D341Med (cell line): ENCODE measurements around the gene TMEM179.

Source experiments
- DNase-seq: peaks from one replicate; pipeline ENCODE4 v3.0.0; 2012; ENCODE audit warnings: low spot score

The TMEM179 gene

DNA sequence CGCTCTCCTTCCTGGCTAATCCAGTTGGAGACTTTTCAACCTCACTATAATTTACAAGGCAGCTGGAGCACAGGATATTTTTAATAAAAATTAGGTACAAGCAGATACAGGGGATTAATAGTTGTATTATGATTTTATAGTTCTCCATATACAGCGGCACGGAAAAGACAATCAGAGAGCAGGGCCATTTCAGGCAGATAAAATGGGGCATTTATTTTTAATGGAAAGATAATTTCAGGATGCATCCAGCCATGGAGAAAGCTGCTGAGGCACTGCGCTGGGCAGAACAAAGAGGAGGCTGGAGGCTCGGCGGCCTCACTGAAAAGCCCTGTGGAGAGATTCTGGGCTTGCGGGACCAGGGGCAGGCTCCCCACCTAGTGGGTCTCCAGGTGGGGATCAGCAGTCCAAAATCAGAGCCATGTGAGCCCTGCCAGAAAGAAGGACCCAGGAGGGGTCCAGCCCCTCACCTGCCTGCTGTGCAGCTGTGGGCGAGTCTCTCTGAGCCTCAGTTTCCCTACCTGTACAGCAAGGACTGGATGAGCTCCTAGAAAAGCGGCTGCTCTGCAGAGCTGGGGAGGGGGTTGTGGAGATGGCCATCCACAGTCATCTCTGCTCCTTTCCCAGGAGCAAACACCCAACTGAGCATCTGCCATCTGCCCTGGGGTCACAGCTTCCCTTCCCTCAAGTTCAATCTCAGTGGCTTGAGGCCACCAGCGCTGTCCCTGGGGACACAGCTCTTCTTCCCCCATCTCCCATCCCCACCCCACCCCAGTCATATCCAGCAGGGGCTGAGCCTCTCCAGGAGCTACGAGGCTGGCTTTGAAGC, 48.9 kb downstream of the TMEM179 start:
- DNase-seq, result no peak

DNA sequence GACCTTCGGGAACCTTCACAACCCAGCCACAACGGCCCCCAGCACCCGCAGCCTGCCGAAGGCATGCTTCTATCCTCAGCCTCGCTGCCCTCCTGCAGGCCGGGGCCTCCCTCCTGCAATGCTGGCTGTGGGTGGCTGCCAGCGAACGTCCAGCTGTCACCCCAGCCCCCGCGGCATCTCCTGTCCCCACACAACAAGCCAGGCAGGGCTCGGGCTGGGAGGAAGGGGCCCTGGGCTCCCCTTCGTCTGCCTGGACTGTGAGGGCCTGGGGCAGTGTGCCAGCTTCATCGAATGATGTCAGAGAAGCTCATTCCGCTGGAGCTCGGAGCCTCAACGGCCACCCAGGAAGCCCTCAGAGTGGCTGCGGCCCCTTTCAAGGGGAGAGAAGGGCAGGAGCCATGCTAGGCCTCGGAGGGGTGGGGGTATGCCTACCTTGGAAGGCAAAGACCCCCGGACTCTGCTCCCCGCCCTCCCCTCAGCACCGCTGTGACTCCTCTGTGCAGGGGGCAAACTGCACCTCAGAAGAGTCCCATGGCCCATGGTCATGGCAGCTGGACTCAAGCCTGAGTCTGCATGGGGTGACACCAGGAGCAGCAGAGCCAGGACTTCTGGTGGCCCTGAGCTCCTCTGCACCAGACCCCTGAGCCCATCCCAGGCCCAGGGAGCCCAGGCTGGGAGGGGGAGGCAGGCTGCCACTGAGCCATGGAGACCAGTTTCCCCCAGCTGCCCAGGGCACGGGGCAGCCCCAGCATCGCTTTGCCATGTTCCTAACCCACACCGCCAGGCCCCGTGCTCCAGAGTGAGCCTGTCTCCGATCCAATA, 49.8 kb downstream of the TMEM179 start:
- DNase-seq, result no peak

DNA sequence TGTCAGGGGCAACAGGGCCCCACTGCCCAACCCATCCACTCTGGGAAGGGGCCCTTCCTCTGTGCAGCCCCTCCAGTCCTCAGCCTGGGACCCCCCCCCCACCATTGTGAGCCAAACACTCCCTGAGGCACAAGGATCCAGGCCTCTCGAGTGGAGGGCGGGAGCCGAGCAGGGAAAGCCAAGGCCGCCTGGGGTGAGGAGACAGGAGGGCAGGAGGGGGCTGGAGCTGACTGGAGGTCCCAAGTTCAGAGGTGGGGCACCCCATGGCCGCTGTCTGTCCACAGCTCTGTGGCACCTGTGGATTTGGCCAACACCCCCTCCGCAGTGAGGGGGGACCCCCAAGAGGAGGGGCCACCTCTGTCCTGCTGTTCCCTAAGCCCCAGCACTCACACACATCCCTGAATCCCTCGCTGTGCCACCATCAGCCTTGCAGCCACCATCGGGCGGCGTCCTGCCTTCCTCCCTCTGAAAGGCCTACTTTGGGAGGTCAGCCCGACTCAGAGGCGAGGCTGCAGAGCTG, 50.4 kb downstream of the TMEM179 start:
- DNase-seq, result no peak

DNA sequence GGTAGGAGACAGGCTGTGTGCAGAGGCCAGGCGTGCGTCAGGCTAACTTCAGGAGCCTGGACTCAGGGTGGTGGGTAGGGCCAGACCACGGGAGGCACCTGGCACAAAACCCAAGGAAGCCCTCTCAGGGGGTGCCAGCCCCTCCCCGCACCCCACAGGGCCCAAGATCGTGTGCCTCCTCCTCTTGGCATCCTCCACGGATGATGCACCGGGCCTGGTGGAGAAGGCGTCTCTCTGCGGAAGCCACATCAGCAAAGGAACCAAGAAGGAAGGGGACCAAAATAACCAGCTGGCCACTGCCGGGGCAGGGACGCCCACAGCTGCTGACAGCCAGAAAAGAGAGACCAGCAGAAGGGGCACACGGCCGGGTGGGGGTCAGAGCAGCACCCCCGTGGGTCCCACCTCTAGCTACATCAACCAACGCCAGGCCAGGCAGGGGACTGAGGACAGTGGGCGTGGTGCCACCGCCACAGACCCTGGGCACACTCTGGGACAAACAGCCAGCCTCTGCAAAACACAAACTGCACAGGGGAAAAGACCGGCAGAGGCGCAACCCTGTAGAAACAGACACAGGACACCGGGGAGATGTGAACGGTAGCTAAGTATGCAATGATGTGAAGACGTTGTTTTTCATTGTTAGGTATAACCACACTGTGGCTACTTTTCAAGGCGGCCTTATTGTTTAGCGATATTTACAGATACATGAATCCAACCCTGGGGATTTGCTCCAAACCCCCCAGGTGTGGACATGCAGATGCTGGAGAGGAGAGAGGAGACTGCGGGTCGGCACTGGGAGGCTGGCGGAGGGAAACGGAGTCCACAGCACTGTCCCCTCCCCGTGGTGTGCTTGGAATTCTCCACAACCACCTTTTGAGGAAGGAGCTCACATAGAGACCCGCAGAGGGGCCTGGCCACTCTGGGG, 51.1 kb downstream of the TMEM179 start:
- no peak for DNase-seq

DNA sequence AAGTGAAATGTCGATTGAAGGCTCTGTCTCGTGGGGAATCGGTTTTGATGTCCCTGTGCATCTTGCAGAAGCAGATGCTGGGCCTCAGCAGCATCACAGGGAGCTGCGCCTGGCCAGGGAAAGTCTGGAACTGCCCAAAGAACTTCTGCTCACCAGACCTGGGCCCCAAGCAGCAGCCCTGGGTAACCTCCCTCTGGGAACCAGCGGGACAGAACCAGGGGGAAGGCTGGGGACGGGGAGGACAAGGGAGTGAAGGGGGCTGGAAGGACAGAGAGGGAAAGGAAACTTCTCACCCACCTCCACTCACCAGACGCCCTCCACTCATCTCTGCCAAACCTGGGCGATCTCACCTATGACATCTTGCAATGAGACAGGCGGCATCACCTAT, 51.8 kb downstream of the TMEM179 start:
- no peak for DNase-seq

DNA sequence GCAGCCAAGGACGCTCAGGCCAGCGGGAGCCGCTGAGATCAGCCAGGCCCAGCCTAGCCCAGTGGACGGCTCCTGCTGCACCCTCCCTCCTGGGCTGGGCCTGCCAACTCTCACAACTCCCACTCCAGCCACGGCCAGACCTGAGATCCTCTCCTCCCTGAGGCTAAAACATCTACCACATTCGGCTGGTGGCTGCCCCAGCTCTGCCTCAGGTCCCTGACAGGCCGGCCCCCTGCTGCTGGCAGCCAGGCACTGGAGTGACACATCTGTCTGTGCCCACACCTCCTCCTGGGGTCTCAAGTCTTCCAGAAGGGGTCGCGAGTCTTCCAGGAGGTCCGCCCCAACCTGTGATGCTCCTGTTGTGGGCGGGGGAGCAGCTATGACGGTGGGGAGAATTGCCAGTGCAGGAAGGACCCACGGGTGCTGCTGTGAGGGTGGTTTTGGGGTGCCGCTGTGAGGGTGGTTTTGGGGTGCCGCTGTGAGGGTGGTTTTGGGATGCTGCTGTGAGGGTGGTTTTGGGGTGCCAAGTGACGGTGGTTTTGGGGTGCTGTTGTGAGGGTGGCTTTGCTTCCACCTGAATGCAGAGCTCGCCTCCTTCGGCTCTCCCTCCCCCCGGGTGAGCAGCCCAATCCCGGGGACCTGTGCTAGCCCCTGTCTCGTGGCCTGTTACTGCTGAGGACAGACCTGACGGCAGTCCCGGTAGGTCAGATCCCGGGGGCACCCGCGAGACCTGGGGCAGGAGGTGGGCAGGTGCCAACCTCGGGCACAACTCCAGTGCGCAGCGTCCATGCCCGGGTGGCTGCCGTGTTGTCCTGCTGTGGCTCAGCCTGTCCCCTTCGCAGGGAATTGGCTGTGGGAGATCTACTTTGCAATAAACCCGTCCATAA, 52.5 kb downstream of the TMEM179 start:
- no peak for DNase-seq

DNA sequence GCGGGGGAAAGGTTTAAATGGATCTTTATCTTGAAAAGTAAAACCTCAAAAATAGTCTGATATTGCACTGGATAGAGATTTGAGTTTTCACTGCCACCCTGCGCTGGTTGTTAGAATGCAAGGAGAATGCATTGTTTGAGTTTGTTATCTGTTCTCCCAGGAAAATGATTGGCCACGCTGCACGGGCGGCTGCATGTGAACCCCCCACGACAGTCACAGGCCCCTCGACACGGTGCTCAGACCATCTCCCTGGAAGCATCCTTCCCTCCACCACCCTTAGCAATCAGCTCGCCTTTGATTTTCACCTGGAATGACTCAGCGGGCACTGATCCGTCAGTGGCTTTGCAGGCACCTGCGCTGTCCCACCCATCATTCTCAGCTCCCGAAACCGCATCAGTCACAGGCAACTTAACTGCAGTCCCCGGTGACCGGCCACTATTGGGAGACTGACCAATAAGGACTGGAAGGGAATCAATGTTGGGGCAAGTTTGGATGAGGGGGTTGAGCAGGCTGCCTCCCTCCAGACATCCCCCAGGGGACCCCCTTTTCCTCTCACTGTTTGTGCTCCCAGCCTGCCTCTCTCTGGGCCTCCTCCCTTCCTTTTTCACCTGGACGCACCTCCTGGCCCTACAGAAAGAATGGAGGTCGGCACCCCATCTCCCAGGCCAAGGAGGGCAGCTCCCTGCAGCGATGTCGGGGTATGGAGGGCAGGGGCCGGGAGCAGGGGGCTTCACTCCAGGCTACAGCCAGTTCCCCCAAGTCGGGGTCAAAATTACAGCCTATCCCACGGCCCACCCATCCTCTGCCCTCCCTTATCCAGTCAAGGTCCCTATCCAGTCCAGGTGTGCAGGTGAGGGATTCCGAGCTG, 53.5 kb downstream of the TMEM179 start:
- DNase-seq, result no peak

DNA sequence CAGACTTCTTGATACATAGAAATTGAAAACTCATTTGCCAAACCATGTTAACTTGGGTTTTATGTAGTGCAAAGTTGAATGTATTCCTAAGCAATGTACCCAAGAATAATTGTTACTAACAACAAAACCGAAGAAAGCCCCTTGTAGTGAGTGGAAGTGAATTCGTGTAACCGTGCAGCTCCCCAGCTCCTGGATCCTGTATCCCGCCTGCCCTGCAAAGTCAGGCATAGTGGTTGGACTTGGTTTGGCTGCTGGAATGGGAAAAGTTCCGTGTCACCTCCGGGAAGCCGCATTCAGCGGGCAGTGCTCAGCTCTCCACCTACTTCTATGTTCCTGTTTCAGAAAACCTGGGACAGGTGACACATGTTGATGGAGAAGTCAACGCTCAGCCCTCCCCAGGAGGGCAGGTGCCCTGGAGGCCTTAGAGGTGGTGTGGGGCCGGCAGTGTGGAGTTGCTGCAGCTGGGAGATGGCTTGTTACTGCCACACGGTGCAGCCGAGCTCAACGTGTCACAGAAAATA, 54.2 kb downstream of the TMEM179 start:
- peak; percentile 22 for DNase-seq

DNA sequence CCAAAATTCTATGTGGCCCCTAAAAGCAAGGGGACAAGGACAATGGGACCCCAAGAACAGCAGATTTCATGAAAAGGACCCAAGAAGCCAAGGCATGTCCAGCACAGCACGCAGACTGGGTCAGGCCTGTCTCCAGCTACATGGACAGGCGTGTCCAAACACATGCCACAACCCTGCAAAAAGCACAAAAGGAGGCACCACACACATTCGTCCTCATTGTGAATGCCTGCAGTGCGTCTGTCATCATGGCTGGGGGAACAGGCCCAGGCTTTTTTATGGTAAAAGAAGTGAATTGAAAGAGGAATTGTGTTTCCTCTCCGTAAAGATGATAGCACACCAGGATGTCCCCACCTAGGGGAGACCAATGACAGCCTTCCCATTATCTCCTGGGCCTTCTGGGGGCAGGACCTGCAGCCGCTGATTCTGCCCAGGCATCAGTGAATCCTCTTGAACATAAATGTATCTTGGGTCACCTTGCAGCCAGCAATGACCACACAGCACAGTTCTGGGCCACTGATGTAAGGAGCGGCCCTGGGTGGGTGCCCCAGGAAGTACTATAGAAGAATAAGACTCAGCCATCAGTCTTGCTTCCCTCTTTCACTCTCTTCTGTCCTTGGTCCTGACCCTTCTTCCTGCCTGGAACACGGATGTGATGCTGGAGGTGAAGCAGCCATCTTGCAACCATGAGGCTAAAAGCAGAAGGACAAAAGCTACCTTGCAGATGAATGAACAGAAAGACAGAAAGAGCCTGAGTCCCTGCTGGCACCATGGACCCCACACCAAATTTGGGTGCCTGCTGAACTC, 54.8 kb downstream of the TMEM179 start:
- DNase-seq, result no peak

DNA sequence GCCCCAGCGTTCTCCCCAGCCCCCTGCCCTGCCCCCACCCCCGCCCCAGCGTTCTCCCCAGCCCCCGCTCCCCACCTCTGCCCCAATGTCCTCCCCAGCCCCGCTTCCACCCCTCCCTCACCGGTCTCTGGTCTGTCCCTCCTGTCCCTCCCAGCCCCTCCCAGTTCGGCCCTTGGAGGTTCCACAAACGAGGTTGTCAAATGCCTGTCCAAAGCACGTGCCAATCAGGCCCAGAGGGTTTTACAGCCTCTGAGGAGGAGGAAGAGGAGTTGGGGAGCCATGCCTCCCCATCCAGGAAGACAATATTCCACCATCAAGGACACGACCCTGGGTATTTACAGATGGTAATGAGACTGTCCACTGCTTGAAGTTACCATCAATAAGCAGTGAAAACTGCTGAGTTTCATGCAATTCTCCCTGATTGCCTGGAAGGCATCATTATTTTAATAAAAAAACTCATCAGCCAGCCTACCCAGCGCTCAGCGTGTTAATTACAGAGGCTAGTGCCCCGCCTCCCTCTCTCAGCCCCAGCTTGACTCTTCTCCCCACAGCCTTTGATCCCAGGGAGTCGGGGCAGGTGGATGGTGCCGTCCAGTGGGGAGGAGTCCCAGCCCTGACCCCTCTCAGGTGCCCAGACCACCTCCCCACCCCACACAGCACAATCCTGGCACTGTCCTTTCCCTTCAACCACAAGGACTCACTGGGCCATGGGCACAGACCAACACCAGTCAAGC, 55.6 kb downstream of the TMEM179 start:
- DNase-seq, result no peak

DNA sequence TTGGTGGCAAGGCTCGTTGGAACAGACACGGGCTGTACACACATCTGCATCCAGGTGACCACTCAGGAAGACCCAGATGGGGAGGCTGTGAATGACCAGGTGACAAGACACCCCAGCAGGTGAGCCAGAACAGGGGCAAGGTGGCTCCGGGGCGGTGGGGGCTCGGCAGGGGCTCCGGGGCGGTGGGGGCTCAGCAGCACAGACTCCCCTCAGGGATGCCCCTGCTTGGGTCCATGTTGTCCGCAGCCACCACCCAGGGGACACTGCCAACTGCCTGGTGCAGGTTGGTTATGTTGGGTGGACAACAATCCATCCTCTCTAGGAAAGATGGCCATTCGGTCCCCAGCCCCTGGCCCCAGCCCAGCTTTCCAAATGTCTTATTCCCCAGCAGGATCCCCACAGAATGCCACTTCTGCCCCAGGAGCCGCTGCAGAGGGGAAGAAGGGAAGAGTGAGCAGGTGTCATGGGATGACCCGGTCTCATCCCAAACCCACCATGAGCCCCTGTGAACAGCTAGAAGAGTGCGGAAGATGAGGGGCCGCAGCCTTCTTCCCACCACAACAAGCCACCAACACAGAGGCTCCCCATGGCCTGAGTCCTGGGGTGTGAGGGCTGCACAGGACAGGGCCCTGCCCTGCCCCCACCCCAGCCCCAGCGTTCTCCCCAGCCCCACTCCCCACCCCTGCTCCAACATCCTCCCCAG, 56.4 kb downstream of the TMEM179 start:
- DNase-seq, result no peak

DNA sequence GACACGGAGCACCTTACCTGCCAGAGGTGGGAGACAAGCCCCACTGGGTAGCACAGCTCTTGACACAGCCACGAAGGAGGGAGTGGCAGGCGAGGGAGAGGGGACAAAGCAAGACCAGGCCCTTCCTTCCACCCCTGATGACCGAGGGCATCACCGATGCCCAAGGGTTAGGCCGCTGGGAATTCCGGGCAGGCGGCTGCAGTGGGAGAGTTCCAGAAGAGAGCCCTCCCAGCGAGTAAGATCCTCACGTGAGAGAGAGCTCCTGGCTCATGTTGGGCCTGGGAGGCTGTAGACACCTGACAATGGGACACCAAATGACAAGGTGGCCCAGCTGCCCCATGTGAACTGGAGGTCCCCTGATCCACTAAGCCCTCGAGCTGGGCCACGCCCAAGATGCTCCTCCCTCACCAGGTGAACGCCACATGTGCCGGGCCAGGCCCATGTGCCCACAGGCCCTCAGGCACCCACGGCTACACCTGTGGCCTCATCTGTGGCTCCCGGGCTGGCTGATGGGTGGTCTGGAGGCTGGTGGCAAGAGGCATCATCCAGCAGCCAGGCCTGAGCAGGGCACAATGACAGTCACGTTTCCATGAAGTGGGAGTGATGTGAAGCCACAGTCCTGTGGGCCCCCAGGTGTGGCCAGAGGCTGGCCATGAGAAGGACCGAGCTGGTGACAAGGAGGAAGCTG, 57.1 kb downstream of the TMEM179 start:
- no peak for DNase-seq

DNA sequence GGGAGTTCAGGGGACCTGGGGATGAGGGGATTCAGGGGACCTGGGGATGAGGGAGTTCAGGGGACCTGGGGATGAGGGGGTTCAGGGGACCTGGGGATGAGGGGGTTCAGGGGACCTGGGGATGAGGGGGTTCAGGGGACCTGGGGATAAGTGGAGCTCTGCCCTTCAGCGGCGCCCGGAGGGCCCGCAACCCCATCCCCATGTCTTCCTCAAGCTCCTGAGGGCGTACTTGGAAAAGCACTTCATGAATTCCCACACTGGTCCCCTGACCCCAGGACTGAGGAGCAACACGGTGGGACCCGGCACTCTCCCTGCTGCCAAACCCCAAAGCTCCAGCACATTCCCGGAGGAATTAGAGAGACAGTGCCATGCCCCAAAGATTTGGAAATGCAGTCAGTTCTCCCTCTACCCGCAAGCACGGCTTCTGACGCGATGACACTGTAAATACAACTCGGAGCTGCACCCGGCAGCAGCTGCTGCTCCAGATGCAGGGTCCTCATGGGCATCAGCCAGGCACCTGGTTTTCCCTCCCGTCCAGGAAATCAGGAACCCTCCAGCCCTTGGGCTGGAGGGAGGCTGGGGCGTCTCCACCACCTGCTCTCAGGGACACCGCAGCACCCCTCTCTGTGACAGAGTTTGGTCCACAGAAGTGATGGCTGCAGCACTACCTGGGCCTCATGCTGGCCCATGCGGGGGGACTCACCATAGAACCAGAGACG, 57.8 kb downstream of the TMEM179 start:
- DNase-seq, result no peak

DNA sequence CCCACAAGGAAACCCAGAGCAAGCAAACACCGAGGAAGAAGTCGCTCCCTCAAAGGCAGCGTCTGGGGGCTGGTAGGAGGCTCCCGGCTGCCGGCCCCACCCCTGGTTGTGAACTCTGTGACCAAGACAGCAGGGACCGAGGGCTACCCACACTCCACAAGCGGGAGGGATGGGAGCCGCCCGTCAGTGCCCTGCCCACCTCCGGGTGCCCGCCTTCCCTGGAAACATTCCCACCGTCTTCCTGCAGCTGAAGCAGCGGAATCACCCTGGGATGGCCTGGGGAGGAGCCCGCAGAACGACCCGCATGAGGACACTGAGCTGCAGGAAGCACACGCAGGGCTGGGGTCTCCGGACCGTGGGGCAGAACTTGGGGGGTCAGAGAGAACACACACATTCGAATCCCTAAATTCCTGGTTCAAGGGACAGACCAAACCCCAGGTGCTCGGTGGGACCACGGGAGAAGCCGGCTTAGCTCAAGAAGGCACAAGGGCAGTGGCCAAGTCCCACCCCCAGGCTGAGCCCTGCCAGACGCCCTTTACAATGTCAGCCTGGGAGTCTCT, 58.5 kb downstream of the TMEM179 start:
- DNase-seq, result peak; percentile 33

DNA sequence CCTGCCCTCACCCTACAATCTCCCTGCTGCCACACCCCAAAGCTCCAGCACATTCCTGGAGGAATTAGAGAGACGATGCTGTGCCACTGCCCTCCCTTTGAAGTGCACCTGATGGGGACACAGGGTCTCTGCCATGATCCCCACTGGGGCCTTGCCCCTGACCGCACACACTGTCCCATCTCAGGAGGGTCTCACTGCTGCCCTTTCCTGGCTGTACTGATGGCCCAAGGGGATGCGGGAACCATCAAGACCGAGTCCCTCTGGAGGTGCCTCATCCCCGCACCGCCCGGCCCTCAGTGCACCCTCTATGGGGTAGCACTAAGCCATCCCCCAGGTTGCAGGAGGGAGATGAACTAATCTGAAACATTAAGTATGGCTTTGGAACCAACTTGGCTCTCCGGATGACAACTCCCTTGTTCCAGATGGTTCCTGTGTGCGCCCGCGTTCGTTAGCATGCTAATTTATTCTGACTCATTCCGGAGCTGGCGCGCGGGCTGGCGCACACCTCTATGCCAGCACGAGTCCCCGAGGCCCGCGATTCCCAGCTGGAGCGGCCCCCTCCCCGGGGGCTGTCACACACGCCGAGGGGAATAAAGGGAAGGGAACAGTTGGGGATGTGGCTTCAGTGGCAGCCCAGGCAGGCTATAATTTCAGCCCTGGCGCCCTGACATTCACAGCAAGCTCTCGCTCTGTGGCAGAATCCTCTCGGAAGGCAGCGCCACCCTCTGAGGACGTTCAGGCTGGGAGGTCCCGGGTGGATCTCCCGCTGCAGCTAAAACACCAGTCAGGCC, 59.2 kb downstream of the TMEM179 start:
- no peak for DNase-seq
